ENCODE data around the gene NCAM1.
"Not testable (repeated sequence)": the region's sequence is repeated elsewhere in the genome, so short reads cannot be mapped to it uniquely, and the experiment has no call there.

Gene NCAM1

GRCh38 chr11:112961146-112961668, at the start of gene NCAM1:
Gene NCAM1 (plus strand): TSS chr11:112961420.
- peak; percentile 33 for DNase-seq (ENCODE audit: low read depth)

- no peak for DNase-seq (ENCODE audit: low read depth)
Measured at GRCh38 chr11:112922606-112923005, 38.6 kb upstream of the NCAM1 start.

- DNase-seq (ENCODE audit: low read depth) = not testable (repeated sequence)
Measured at GRCh38 chr11:112924836-112925235, 36.4 kb upstream of the NCAM1 start.

GRCh38 chr11:112925516-112926310, 35.5 kb upstream of the NCAM1 start:
- DNase-seq (ENCODE audit: low read depth) = no peak

GRCh38 chr11:112928136-112928535, 33.1 kb upstream of the NCAM1 start:
- DNase-seq (ENCODE audit: low read depth) = no peak

GRCh38 chr11:112929432-112929831, 31.8 kb upstream of the NCAM1 start:
- DNase-seq (ENCODE audit: low read depth) = no peak

- no peak for DNase-seq (ENCODE audit: low read depth)
Measured at GRCh38 chr11:112931703-112932102, 29.5 kb upstream of the NCAM1 start.

- no peak for DNase-seq (ENCODE audit: low read depth)
Measured at GRCh38 chr11:112932593-112932992, 28.6 kb upstream of the NCAM1 start.

GRCh38 chr11:112933970-112934369, 27.2 kb upstream of the NCAM1 start:
- DNase-seq (ENCODE audit: low read depth) = no peak

GRCh38 chr11:112941104-112941503, 20.1 kb upstream of the NCAM1 start:
- DNase-seq (ENCODE audit: low read depth) = no peak

- DNase-seq (ENCODE audit: low read depth) = no peak
Measured at GRCh38 chr11:112942966-112943643, 18.1 kb upstream of the NCAM1 start.

GRCh38 chr11:112946866-112947265, 14.4 kb upstream of the NCAM1 start:
- no peak for DNase-seq (ENCODE audit: low read depth)

GRCh38 chr11:112949781-112950575, 11.2 kb upstream of the NCAM1 start:
- DNase-seq (ENCODE audit: low read depth) = no peak

GRCh38 chr11:112958670-112959069, 2.5 kb upstream of the NCAM1 start:
- no peak for DNase-seq (ENCODE audit: low read depth)

- DNase-seq (ENCODE audit: low read depth) = no peak
Measured at GRCh38 chr11:112961751-112962578, 745 bp downstream of the NCAM1 start.

- DNase-seq (ENCODE audit: low read depth) = no peak
Measured at GRCh38 chr11:112962579-112963367, 1.6 kb downstream of the NCAM1 start.

- DNase-seq (ENCODE audit: low read depth) = no peak
Measured at GRCh38 chr11:112963368-112963955, 2.2 kb downstream of the NCAM1 start.

- no peak for DNase-seq (ENCODE audit: low read depth)
Measured at GRCh38 chr11:112965656-112966055, 4.4 kb downstream of the NCAM1 start.

- no peak for DNase-seq (ENCODE audit: low read depth)
Measured at GRCh38 chr11:112966561-112966960, 5.3 kb downstream of the NCAM1 start.

- DNase-seq (ENCODE audit: low read depth) = no peak
Measured at GRCh38 chr11:112967082-112967481, 5.9 kb downstream of the NCAM1 start.
